ENCODE measurements around the gene ZC3H7B. TPM values are rescaled to one million over a fixed set of nuclear protein-coding genes. Genes with fewer than 3 reads are reported as not detected.

ZC3H7B gene
- total RNA-seq, 1 donor: 45.9 TPM

GRCh38 chr22:41382098-41382578 lies 80.8 kb downstream of the ZC3H7B start:
- peak overlapping the region; percentile 84 for H3K4me3 ChIP-seq (ENCODE audit: low read depth, low read length)
- TF ChIP-seq CTCF (IDR thresholded peaks at IDR 0.05; ENCODE audit: insufficient read depth, low read length): no peak
- peak; percentile 51 for DNase-seq (ENCODE audit: low read depth)

GRCh38 chr22:41382610-41383009 lies 81.3 kb downstream of the ZC3H7B start:
- H3K4me3 ChIP-seq (ENCODE audit: low read depth, low read length): peak overlapping the region; percentile 84
- no peak for TF ChIP-seq CTCF (IDR thresholded peaks at IDR 0.05; ENCODE audit: insufficient read depth, low read length)
- no peak for DNase-seq (ENCODE audit: low read depth)

- DNase-seq (ENCODE audit: low read depth): no peak
- TF ChIP-seq CTCF (IDR thresholded peaks at IDR 0.05; ENCODE audit: insufficient read depth, low read length): no peak
- peak overlapping the region; percentile 84 for H3K4me3 ChIP-seq (ENCODE audit: low read depth, low read length)
Observed at GRCh38 chr22:41383085-41383484, 81.8 kb downstream of the ZC3H7B start.

- no peak overlapping the region for H3K4me3 ChIP-seq (ENCODE audit: low read depth, low read length)
- no peak for DNase-seq (ENCODE audit: low read depth)
- no peak for TF ChIP-seq CTCF (IDR thresholded peaks at IDR 0.05; ENCODE audit: insufficient read depth, low read length)
Observed at GRCh38 chr22:41384128-41384527, 82.8 kb downstream of the ZC3H7B start.

- DNase-seq (ENCODE audit: low read depth): no peak
- H3K4me3 ChIP-seq (ENCODE audit: low read depth, low read length): no peak overlapping the region
- no peak for TF ChIP-seq CTCF (IDR thresholded peaks at IDR 0.05; ENCODE audit: insufficient read depth, low read length)
Observed at GRCh38 chr22:41387341-41387740, 86.0 kb downstream of the ZC3H7B start.

GRCh38 chr22:41394012-41394356 lies 92.7 kb downstream of the ZC3H7B start:
- no peak for DNase-seq (ENCODE audit: low read depth)
- no peak for TF ChIP-seq CTCF (IDR thresholded peaks at IDR 0.05; ENCODE audit: insufficient read depth, low read length)
- H3K4me3 ChIP-seq (ENCODE audit: low read depth, low read length): no peak overlapping the region

- no peak overlapping the region for H3K4me3 ChIP-seq (ENCODE audit: low read depth, low read length)
- no peak for TF ChIP-seq CTCF (IDR thresholded peaks at IDR 0.05; ENCODE audit: insufficient read depth, low read length)
- DNase-seq (ENCODE audit: low read depth): no peak
Observed at GRCh38 chr22:41395531-41396240, 94.4 kb downstream of the ZC3H7B start.

All from fibroblast of the aortic adventitia (primary cell).